Glomerular endothelial cell (primary cell): ENCODE data around the gene DAND5. TPM values are rescaled to one million over a fixed set of nuclear protein-coding genes. Genes with fewer than 3 reads are reported as not detected.
A peak's percentile ranks its signal among the peaks of the same experiment; 100 is the strongest.

ENCODE experiments used
- DNase-seq: peaks from one replicate; pipeline ENCODE4 v3.0.0-alpha.2; 2011; ENCODE audit warnings: low read depth, low spot score; ENCODE audit errors: extremely low read depth
- total RNA-seq: library from RNA; depleted of rRNA; stranded (reverse); fragments of >200 nt; gene quantifications from 2 replicates; pipeline ENCODE4 v1.2.3, GENCODE V29; 2015

Gene DAND5, protein sequence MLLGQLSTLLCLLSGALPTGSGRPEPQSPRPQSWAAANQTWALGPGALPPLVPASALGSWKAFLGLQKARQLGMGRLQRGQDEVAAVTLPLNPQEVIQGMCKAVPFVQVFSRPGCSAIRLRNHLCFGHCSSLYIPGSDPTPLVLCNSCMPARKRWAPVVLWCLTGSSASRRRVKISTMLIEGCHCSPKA
- total RNA-seq: 0.05 TPM in 1 of 2 replicates, not detected in the other

DNA sequence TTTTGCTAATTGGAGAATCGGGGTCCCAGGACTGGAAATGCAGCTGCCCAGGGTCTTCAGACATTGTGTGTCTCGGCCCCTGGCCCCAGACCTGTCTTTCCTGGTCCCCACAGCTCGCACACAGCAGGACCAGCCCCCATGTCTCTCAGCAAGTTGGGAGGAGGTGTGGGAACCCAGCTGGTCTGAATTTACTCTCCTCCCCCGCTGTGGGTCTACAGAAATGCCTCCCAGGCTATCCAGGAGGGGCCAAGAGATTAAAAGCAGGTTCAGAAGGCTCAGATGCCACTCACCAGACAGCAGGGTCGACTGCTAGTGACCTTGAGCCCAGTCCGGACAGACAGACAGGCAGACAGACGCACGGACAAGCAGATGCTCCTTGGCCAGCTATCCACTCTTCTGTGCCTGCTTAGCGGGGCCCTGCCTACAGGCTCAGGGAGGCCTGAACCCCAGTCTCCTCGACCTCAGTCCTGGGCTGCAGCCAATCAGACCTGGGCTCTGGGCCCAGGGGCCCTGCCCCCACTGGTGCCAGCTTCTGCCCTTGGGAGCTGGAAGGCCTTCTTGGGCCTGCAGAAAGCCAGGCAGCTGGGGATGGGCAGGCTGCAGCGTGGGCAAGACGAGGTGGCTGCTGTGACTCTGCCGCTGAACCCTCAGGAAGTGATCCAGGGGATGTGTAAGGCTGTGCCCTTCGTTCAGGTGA, at the start of gene DAND5:
DAND5 (plus strand) TSS at position 285 of the 697 bp plus-strand sequence; CDS start at position 370, 85 bp downstream.
- no peak for DNase-seq

DNA sequence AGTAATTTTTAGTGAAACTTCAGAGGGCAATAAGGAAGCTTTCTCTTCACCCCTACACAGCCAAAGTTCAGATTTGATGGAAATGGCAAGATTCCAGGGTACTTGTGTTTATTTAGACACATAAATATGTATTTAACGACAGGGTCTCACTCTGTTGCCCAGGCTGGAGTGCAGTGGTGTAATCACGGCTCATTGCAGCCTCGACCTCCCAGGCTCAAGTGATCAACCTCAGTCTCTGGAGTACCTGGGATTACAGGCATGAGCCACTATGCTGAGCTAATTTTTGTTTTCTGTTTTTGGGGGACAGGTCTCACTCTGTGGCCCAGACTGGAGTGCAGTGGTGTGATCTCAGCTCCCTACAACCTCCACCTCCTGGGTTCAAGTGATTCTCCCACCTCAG, 48.3 kb upstream of the DAND5 start:
- no peak for DNase-seq

DNA sequence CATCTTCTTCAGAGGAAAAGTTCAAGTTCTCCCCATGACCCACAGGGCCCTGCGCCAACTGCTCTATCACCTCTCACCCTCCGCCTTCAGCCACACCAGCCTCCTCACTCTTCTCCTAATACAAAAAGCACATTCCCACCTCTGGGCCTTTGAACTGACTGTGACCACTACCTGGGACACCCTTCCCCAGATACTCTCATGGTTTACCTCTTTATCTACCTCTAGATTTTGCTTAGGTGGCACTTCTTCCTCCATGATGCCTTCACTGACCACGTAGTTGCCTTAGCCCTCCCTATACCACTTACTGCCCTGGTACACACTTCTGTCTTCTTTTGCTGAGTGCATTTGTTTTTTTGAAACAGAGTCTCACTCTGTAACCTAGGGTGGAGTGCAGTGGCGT, 46.4 kb upstream of the DAND5 start:
- DNase-seq: no peak

DNA sequence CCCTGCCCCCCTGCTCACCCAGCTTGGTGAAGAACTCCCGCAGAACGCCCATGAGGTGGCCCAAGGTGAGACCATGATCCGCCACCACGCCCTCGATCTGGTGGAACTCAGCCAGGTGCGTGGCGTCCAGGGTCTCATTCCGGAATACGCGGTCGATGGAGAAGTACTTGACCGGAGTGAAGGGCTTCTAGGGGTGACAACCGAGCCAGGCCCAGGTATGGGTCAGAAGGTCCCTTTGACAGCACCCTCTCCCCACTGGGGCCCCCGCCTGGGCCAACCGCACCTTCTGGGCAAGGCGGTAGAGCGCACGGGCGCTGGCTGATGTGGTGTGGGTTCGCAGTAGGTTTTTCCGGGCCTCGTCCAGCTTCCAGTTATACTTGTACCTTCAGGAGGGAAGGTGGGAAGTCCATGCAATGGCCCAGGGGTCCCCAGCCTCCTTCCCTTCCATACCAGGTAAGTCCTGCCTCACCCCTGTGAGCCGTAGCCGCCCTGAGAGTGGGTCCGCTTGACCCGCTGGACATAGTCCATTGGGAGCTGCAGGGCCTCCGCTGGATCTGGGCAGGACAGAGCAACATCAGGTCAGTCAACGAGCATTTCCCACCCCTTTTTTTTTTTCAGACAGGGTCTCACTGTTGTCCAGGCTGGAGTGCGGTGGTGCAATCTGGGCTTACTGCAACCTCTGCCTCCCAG, 44.6 kb upstream of the DAND5 start:
- DNase-seq: no peak

DNA sequence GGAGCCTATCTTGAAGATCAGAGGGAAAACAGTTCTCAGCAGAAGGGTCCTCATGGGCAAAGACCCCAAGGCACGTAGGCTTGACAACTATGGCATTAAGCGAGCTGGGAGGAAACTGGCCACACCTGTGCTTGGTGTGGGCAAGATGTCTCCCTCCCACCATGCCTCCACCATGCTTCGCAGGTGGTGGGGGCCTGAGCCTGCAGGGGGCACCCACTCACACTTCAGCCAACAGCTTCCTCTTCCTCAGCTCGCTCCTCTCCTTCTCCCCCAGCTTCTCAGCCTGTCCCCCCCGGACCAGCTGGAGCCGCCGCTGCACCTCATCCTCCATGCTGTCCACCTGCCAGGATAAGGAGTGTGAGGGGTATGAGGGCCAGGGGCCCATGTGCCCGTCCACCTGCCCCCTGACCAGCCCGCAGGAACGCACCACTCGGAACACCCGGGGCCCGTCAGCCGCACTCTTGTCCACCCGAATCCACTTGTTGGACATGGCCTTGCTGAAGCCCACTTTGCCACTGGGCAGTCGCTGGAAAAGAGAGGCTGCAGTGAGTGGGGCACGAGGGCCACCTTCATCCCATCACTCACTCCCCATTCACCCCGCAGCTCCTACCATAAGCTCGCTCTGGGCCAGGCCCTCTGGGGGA, 39.3 kb upstream of the DAND5 start:
- DNase-seq: no peak

DNA sequence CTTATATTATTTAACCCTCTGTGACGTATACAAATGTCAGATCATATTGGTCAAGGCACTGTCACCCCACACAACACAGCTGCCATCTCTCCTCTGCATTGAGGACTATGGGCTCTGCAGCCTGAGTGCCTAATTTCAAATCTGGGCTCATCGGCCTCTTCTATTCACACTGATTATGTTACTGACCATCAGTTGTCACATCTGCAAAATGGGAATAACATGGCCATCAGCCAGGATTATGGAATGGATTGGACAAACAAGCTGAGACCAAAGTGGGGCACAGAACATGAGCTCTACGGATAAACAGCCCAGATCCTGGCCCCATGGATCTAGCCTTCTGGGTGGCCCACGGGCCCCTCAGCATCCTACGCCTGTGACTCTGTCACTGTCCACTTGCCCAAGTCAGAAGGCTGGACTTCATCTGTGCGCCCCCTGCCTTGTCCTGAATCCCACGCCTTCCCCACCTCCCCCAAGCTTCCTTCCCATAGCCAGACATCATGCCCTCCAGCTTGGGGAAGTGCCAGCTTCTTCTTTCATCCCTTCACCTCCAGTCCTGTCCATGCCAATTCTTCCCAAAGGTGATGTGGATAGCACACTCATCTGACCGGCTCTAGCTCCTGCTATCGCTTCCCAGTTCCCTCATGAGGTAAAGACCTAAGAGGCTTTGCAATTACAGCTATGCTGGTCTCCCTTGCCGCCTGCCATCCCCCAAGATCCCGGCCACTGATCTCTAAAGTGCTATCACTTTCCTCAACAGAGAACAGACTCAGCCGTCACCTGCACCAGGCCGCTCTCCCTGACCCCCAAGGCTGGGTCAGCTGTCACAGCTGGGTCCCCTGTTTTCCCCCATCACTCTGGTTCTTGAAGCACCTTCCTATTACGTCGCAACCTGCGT, 36.7 kb upstream of the DAND5 start:
- DNase-seq: no peak

DNA sequence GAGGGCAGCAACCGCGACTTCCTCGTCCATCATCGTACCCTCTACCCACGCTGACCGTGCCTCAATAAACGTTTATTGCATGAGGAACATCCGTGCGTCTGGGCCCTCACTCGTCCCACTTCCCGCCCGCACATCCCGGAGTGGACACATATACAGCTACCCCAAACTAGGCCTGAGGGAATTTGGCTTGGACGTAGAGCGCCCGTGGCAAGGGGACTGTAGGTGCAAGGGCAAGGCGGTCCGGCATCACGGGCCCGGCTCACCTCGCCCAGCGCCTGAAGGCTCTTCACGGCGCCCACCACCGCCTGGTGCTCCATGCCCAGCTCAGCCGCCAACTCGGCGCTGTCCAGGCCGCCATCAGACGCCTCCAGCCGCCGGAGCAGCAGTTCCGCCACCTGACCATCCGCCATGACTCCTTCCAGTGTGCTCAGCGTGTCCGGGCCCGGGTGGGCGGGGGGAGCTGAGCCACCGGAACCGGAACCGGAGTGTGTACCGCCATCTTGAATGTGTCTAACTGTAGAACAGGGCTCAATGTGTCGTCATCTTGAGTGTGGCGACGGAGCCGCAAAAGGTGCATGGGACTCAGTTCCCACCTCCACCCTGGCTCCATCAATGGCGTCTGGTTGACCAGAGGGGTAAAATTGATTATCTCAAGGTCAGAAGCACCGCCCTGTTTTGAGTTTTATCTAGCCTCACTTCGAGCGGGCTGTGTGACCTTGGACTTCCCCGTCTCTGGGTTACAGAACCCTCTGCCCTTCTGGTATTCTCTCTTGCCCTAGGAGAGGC, 35.9 kb upstream of the DAND5 start, which contains the start of gene FARSA:
FARSA (minus strand) TSS at position 425 of the 786 bp plus-strand sequence; CDS start at position 410, 15 bp downstream.
- peak; percentile 34 for DNase-seq

DNA sequence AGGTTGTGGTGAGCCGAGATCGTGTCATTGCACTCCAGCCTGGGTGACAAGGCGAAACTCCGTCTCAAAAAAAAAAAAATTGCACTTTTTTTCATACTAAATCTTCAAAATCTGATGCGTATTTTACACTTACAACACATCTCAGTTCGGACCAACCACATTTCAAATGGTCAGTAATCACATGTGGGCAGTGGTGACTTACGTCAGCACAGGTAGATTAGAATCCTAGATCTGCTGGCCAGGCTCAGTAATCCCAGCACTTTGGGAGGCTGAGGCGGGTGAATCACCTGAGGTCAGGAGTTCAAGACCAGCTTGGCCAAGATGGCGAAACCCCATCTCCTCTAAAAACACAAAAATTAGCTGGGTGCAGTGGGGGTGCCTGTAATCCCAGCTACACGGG, 34.3 kb upstream of the DAND5 start:
- no peak for DNase-seq

DNA sequence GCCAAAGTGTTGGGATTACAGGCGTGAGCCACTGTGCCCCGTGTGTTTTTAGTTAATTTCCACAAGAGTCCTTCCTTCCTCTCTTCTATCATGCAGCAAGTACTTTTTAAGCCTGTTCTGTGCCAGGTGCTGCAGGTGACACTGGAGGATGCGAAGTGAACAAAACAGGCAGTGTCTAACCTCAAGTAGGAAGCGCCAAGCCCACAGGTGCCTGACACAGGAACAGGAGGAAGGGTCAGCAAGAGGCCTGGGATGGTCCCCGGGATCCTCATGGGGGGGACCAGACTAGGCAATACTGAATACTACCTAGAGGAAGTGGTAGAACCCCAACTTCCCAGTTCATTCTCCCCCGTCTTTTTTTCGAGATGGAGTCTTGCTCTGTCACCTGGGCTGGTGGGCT, 32.8 kb upstream of the DAND5 start:
- DNase-seq: no peak

DNA sequence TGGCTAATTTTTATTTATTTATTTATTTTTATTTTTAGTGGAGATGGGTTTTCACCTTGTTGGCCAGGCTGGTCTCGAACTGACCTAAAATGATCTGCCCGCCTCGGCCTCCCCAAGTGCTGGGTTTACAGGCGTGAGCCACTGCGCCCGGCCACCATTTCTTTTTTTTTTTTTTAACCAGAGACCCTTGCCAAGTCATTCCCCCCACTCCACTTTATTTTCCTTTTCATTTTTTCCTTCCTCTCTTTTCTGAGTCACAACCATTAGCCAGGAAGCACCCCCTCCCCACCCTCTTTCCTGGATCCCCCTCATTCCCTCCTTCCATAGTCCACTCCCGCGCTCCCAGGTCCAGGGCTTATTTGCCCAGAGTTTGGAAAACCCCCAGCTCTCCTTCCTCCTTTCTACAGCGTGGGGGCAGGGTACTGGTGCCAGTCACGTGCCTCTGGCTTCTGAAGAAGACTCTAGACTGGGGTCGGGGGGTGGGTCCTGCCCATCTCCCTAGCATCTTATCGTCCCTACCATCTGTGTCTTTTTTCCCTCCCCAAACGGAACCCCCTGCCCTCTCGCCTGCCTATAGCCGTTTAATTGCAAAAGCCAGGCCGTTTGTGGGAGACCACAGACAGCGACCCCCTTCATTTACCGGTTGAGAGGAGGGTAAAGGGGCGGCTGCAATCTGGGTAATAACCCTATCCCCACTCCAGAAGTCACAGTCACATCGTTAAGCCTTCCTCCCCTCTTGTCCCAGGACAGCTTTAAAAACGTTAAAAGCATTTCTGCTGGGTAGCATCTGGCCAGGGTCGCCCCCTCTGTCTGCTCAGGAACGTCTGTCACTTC, 32.1 kb upstream of the DAND5 start:
- DNase-seq: no peak

DNA sequence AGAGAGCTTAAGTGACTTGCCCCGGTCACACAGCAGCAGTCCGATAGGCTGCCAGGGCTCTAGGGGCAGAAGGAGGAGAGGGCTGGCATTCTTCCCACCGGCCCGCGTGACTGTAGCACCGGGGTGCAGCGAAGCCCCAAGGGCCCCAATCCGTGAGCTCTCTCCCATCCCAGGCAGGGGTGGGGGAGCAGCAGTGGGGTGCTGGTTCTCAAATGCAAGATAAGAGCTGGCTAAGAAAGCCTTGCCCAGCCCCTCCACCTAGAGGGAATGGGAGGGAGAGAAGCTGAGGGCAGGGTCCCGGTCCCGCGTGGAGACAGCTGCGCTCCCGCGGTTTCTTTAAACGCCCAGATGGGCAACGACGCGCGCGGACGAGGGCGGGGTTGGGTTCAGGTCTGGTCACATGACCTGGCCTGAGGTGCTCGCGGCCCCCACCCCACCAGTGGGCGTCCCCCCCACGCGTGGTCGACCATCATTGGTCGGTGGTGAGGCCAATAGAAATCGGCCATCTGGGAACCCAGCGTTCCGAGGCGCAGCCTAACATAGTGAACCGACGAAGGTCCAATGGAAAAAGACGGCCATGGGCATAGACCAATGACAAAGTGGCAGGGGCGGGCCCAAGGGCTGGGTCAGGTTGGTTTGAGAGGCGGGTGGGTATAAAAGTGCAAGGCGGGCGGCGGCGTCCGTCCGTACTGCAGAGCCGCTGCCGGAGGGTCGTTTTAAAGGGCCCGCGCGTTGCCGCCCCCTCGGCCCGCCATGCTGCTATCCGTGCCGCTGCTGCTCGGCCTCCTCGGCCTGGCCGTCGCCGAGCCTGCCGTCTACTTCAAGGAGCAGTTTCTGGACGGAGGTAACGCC, 31.2 kb upstream of the DAND5 start, which contains the start of gene CALR:
CALR (plus strand) TSS at position 683 of the 852 bp plus-strand sequence; CDS start at position 754, 71 bp downstream.
- peak; percentile 93 for DNase-seq

DNA sequence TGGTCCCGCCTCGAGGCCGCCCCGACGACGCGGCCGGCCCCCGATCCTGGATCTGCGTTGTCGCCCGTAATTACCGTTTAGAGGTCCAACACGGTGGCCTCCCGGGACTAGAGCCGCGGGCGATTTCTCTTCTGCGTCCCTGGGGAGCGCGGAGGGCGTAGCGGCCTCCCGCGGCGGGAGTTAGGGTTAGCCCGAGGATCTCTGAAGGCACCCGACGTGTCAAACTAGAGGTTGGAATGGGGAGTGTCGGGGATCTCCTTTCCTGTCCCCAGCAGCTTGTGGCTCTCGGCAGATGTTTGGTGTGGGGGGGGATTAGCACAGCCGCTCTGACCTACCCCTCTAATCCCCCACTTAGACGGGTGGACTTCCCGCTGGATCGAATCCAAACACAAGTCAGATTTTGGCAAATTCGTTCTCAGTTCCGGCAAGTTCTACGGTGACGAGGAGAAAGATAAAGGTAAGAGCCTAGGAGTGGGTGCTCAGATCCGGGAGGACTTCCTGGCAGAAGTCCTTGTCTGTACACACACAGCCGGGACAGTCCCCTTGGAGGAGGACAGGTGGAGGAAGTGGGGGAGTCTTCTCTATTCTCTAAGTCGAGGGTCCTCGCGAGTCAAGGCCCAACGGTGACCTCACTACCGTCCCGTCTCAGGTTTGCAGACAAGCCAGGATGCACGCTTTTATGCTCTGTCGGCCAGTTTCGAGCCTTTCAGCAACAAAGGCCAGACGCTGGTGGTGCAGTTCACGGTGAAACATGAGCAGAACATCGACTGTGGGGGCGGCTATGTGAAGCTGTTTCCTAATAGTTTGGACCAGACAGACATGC, 30.4 kb upstream of the DAND5 start:
- DNase-seq: no peak

DNA sequence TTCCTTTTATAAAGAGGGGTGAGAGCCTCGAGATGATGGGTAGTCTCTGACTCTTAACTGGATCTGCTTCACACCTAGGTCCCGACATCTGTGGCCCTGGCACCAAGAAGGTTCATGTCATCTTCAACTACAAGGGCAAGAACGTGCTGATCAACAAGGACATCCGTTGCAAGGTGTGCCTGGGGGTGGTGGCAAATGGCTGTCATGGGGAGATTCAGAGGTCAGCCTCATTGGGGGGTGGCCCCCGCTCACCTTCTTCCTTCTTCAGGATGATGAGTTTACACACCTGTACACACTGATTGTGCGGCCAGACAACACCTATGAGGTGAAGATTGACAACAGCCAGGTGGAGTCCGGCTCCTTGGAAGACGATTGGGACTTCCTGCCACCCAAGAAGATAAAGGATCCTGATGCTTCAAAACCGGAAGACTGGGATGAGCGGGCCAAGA, 29.4 kb upstream of the DAND5 start:
- no peak for DNase-seq

DNA sequence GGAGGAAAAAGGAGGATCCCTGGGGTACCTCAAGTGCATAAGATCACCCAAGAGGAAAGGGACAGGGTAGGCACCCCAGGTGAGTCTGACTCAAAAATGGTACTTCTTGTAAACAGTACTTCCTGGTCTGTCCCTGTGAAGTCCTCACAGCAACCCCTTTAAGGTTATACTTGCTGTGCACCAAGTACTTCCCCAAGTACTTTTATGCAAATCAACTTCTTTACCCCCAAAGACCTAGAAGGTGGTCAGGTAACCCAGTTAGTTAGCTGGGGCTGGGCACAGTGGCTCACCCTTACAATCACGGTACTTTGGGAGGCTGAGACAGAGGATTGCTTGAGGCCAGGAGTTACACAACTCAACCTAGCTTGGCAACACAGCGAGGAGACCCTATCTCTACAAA, 28.5 kb upstream of the DAND5 start:
- no peak for DNase-seq

DNA sequence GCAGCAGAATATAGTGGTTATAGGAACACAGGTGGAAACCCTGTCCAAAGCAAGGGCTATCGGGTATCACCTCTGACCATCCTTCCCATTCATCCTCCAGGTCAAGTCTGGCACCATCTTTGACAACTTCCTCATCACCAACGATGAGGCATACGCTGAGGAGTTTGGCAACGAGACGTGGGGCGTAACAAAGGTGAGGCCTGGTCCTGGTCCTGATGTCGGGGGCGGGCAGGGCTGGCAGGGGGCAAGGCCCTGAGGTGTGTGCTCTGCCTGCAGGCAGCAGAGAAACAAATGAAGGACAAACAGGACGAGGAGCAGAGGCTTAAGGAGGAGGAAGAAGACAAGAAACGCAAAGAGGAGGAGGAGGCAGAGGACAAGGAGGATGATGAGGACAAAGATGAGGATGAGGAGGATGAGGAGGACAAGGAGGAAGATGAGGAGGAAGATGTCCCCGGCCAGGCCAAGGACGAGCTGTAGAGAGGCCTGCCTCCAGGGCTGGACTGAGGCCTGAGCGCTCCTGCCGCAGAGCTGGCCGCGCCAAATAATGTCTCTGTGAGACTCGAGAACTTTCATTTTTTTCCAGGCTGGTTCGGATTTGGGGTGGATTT, 25.8 kb upstream of the DAND5 start:
- no peak for DNase-seq

DNA sequence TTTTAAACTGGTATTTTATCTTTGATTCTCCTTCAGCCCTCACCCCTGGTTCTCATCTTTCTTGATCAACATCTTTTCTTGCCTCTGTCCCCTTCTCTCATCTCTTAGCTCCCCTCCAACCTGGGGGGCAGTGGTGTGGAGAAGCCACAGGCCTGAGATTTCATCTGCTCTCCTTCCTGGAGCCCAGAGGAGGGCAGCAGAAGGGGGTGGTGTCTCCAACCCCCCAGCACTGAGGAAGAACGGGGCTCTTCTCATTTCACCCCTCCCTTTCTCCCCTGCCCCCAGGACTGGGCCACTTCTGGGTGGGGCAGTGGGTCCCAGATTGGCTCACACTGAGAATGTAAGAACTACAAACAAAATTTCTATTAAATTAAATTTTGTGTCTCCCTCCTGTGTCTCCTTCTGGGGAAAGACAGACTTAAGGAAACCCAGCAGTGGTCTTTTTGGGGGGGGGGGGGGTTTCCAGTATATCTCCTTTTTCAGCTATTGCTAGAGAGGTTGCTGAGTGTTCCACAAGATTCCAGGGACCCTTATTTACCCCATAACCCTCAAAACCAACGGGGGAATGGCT, 25.2 kb upstream of the DAND5 start:
- no peak for DNase-seq
